Endothelial cell of umbilical vein (primary cell): ENCODE measurements around the gene TNS4. TPM values are rescaled to one million over a fixed set of nuclear protein-coding genes. Genes with fewer than 3 reads are reported as not detected.

ENCODE experiments used
- BruUV-seq: library from RNA; stranded (reverse); fragments of 400-500 nt; replicated peaks from 2 replicates; lab custom pipeline; 2021; lab: Mats Ljungman, UMichigan
- CTCF ChIA-PET: fragments of 300-600, 350-600 bp; sonication (Branson Sonifier 250); formaldehyde crosslinking; loops from one replicate; lab custom pipeline; 2021; ENCODE audit warnings: antibody characterized with exemption, inconsistent platforms; lab: Charles Lee
- POLR2A ChIA-PET: fragments of 300-600, 350-600 bp; sonication (Branson Sonifier 250); formaldehyde crosslinking; loops from one replicate; lab custom pipeline; 2021; ENCODE audit warnings: antibody characterized with exemption, inconsistent platforms; lab: Charles Lee
- DNase-seq: peaks from one replicate; pipeline ENCODE4 v3.0.0-alpha.2; 2011; ENCODE audit warnings: low read depth, low spot score
- FAIRE-seq: peaks from 2 replicates; lab custom pipeline; 2011; peaks lifted over from hg19 to GRCh38; lab: Jason Lieb, UNC
- H2AFZ ChIP-seq: 2 replicates; pipeline ENCODE4 v1.6.0; 2012; ENCODE audit warnings: low read depth, low read length, control low read depth, inconsistent platforms
- H3K27ac ChIP-seq: 2 replicates; pipeline ENCODE4 v1.5.1; 2011; ENCODE audit warnings: low read depth, mild to moderate bottlenecking, control low read depth, low read length, moderate library complexity; ENCODE audit not compliant: insufficient read depth
- H3K27me3 ChIP-seq, 2 experiments: 2 replicates each; pipeline versions ENCODE4 v1.6.0 to v1.6.1; 2011; ENCODE audit warnings: low read length in 2 of 2, mixed read lengths in 1 of 2; ENCODE audit not compliant: control insufficient read depth in 2 of 2, insufficient read depth in 2 of 2
- H3K36me3 ChIP-seq, 2 experiments: 2 replicates in 1 of 2; 3 replicates in 1 of 2; pipeline ENCODE4 v1.5.1; 2011; ENCODE audit warnings: low read length in 2 of 2, mild to moderate bottlenecking in 1 of 2, moderate library complexity in 1 of 2; ENCODE audit not compliant: control insufficient read depth in 2 of 2, insufficient read depth in 2 of 2; ENCODE audit errors: extremely low read depth in 1 of 2
- H3K4me1 ChIP-seq: 3 replicates; pipeline ENCODE4 v1.5.1; 2011; ENCODE audit warnings: mild to moderate bottlenecking, low read length; ENCODE audit not compliant: control insufficient read depth, insufficient read depth; ENCODE audit errors: extremely low read depth
- H3K4me2 ChIP-seq: 2 replicates; pipeline ENCODE4 v1.6.1; 2011; ENCODE audit warnings: low read length, control low read depth, mixed read lengths; ENCODE audit not compliant: insufficient read depth
- H3K4me3 ChIP-seq, 3 experiments: fragments of 200-600 bp in 1 of 3; sonication (generic), shearing (Covaris generic) in 1 of 3; replicated peaks in 1 of 3; 2 replicates each; pipeline ENCODE4 v1.5.1; 2011 to 2016; ENCODE audit warnings: control low read depth in 3 of 3, low read length in 3 of 3, mild to moderate bottlenecking in 2 of 3, inconsistent platforms in 1 of 3, low read depth in 1 of 3, moderate library complexity in 1 of 3; ENCODE audit not compliant: insufficient read depth in 1 of 3
- H3K79me2 ChIP-seq: 2 replicates; pipeline ENCODE4 v1.6.0; 2012; ENCODE audit warnings: low read length, inconsistent platforms; ENCODE audit not compliant: control insufficient read depth, insufficient read depth
- H3K9ac ChIP-seq: replicated peaks from 2 replicates; pipeline ENCODE3; 2011; ENCODE audit warnings: low read length, control low read depth; ENCODE audit not compliant: insufficient read depth; ENCODE audit errors: extremely low read depth
- H3K9me1 ChIP-seq: replicated peaks from 3 replicates; pipeline ENCODE4 v1.6.0; 2011; ENCODE audit warnings: mild to moderate bottlenecking, low read length; ENCODE audit not compliant: control insufficient read depth, insufficient read depth; ENCODE audit errors: extremely low read depth
- H3K9me3 ChIP-seq: replicated peaks from 2 replicates; pipeline ENCODE4 v1.5.1; 2012; ENCODE audit warnings: low read length, inconsistent platforms; ENCODE audit not compliant: control insufficient read depth, insufficient read depth
- H4K20me1 ChIP-seq: replicated peaks from 2 replicates; pipeline ENCODE3; 2011; ENCODE audit warnings: mild to moderate bottlenecking, low read length; ENCODE audit not compliant: control insufficient read depth, insufficient read depth; ENCODE audit errors: extremely low read depth
- EZH2 ChIP-seq: IDR thresholded peaks from 2 replicates; pipeline ENCODE4 v1.6.1; 2012; ENCODE audit warnings: borderline replicate concordance, low read depth, mild to moderate bottlenecking, moderate library complexity, low read length, inconsistent platforms; ENCODE audit not compliant: severe bottlenecking
- FOS ChIP-seq: IDR thresholded peaks from 2 replicates; pipeline ENCODE4 v1.6.1; 2011; ENCODE audit warnings: mild to moderate bottlenecking, low read length, moderate library complexity, borderline replicate concordance; ENCODE audit not compliant: insufficient read depth
- GATA2 ChIP-seq: IDR thresholded peaks from 2 replicates; pipeline ENCODE4 v1.7.0; 2011; ENCODE audit warnings: low read depth, mild to moderate bottlenecking, moderate library complexity, mixed read lengths, low read length; ENCODE audit not compliant: insufficient read length, insufficient read depth
- JUN ChIP-seq: IDR thresholded peaks from 2 replicates; pipeline ENCODE4 v1.6.1; 2011; ENCODE audit warnings: borderline replicate concordance, low read depth; ENCODE audit not compliant: insufficient read length, insufficient read depth
- MYC ChIP-seq: IDR thresholded peaks from one replicate; pipeline ENCODE4 v1.6.1; 2011; ENCODE audit warnings: mild to moderate bottlenecking, low read depth, low read length
- POLR2A ChIP-seq: IDR thresholded peaks from 2 replicates; pipeline ENCODE4 v1.6.1; 2012; ENCODE audit warnings: low read depth, mild to moderate bottlenecking, control low read depth, low read length
- POLR2AphosphoS5 ChIP-seq: IDR thresholded peaks from 2 replicates; pipeline ENCODE4 v1.6.1; 2012; ENCODE audit warnings: low read depth, mild to moderate bottlenecking, control low read depth, low read length, moderate library complexity; ENCODE audit not compliant: insufficient read depth
- dilution Hi-C: fragments of 300-500 bp; cut with MboI; formaldehyde crosslinking; loops from one replicate; pipeline ENCODE4 v1.15.0; 2019; ENCODE audit warnings: low sequenced_read_pairs; ENCODE audit not compliant: extremely low pct_ligation_motif_present
- intact Hi-C: fragments of 100-400 bp; cut with micrococcal nuclease; formaldehyde crosslinking; loops from one replicate; pipeline ENCODE4 v1.10.0; 2022
- polyA plus RNA-seq, 4 experiments: library from polyadenylated mRNA; depleted of rRNA in 3 of 4; stranded (reverse) in 3 of 4; unstranded in 1 of 4; fragments of >200 nt; gene quantifications; 2 replicates each; pipeline versions ENCODE4 v1.2.1 to v1.2.3, GENCODE V29; 2011 to 2012; ENCODE audit warnings: missing spikeins in 1 of 4
- total RNA-seq: library from RNA; stranded (reverse); gene quantifications from 2 replicates; pipeline ENCODE4 v1.2.3, GENCODE V29; 2021
- TF ChIP-seq, protein P1 (sequence below): IDR thresholded peaks from 2 replicates; pipeline ENCODE4 v1.6.1; 2011; ENCODE audit not compliant: insufficient read depth, insufficient read length
- TF ChIP-seq, protein P2 (sequence below), 2 donors: IDR thresholded peaks; 1 replicate in 1 of 2; 2 replicates in 1 of 2; pipeline ENCODE4 v1.5.1; 2011; ENCODE audit warnings: low read length in 2 of 2, mild to moderate bottlenecking in 2 of 2, moderate library complexity in 2 of 2, control low read depth in 1 of 2, inconsistent platforms in 1 of 2, low read depth in 1 of 2; ENCODE audit not compliant: insufficient read depth in 1 of 2; ENCODE audit errors: extremely low read depth in 1 of 2

Gene TNS4
- total and polyA plus RNA-seq, 2 donors (not counting 3 experiments of a cell fraction or from before 2014, with no cell fraction given) = not detected

DNA sequence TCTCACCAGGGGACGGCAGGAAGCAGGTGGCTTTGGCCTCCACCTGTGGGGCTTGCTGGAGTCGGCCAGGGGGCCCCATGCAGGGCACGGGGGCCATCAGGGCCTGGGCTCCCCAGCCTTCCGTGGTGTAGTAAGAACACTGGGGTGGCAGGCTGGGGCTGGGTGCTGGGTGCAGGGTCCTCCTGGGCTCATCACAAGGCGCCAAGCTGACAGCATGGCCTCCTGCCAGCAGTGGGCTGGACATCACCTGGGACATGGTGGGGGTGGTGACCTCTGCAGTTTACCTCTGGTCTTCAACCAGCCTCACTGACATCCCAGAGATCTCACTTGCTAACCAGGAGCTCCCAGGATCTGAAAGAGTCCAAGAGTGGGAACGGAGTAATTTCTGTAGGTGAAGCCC, 5.3 kb downstream of the TNS4 start:
- Histone ChIP-seq H3K27me3 (peaks cover 0 to 2% of the 10 kb centered on the region in 2 experiments), H3K4me3 (no peak overlapping the region), H2AFZ (no peak overlapping the region), H3K9ac (no peak overlapping the region), H3K27ac (no peak overlapping the region), H3K79me2 (no peaks in the 10 kb centered on the region), H3K4me1 (peaks cover 7% of the 10 kb centered on the region), H3K4me2 (no peak overlapping the region), H4K20me1 (no peaks in the 10 kb centered on the region), H3K9me1 (no peaks in the 10 kb centered on the region), H3K9me3 (no peaks in the 10 kb centered on the region), H3K36me3 (no peaks in the 10 kb centered on the region)
- ChIA-PET POLR2A (no interaction called here), CTCF (interaction anchor here (1.3 to 4.4 kb wide), 5 partner anchors 12 to 62 kb away, joined by 4 to 28 read pairs (median 4); no protein-coding TSS in a partner anchor)
- dilution Hi-C loops (no loop called here), intact Hi-C loops (no loop called here)
- FAIRE-seq = no peak
- BruUV-seq = no TSS peak
- no peak for TF ChIP-seq FOS
- TF ChIP-seq POLR2AphosphoS5 = no peak
- no peak for TF ChIP-seq JUN
- TF ChIP-seq GATA2 = no peak
- TF ChIP-seq, protein P1, sequence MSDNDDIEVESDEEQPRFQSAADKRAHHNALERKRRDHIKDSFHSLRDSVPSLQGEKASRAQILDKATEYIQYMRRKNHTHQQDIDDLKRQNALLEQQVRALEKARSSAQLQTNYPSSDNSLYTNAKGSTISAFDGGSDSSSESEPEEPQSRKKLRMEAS = no peak
- DNase-seq = no peak

GRCh38 chr17:40495140-40495539, 6.3 kb downstream of the TNS4 start:
- Histone ChIP-seq H3K27me3 (peaks cover 0 to 3% of the 10 kb centered on the region in 2 experiments), H3K4me1 (peaks cover 7% of the 10 kb centered on the region), H3K9ac (no peak overlapping the region), H3K9me3 (no peaks in the 10 kb centered on the region), H3K9me1 (no peaks in the 10 kb centered on the region), H3K4me2 (no peak overlapping the region), H3K4me3 (no peak overlapping the region), H3K36me3 (no peaks in the 10 kb centered on the region), H4K20me1 (no peaks in the 10 kb centered on the region), H3K79me2 (no peaks in the 10 kb centered on the region), H2AFZ (no peak overlapping the region), H3K27ac (no peak overlapping the region)
- no TSS peak for BruUV-seq
- FAIRE-seq (no peak), DNase-seq (no peak)
- intact Hi-C loops = no loop called here
- POLR2A ChIA-PET = no interaction called here
- dilution Hi-C loops = no loop called here
- TF ChIP-seq FOS (no peak), GATA2 (no peak), MYC (no peak), EZH2 (no peak), POLR2A (no peak), JUN (no peak), POLR2AphosphoS5 (no peak)
- TF ChIP-seq, protein P1 = no peak
- TF ChIP-seq, protein P2, sequence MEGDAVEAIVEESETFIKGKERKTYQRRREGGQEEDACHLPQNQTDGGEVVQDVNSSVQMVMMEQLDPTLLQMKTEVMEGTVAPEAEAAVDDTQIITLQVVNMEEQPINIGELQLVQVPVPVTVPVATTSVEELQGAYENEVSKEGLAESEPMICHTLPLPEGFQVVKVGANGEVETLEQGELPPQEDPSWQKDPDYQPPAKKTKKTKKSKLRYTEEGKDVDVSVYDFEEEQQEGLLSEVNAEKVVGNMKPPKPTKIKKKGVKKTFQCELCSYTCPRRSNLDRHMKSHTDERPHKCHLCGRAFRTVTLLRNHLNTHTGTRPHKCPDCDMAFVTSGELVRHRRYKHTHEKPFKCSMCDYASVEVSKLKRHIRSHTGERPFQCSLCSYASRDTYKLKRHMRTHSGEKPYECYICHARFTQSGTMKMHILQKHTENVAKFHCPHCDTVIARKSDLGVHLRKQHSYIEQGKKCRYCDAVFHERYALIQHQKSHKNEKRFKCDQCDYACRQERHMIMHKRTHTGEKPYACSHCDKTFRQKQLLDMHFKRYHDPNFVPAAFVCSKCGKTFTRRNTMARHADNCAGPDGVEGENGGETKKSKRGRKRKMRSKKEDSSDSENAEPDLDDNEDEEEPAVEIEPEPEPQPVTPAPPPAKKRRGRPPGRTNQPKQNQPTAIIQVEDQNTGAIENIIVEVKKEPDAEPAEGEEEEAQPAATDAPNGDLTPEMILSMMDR (IDR thresholded peaks at IDR 0.05; ENCODE audit: extremely low read depth in 1 of 2, insufficient read depth in 1 of 2, low read depth in 1 of 2, low read length in 2 of 2) = no peak
- CTCF ChIA-PET = interaction anchor here (1.1 to 4.4 kb wide), 9 partner anchors 8 to 65 kb away, joined by 3 to 28 read pairs (median 4); no protein-coding TSS in a partner anchor
